H1 (cell line): ENCODE results near the gene PRKCZ. TPM values are rescaled to one million over a fixed set of nuclear protein-coding genes. Genes with fewer than 3 reads are reported as not detected.
A peak's percentile ranks its signal among the peaks of the same experiment; 100 is the strongest.

Experiments used
- BRCA1 ChIP-seq: IDR thresholded peaks from 2 replicates; pipeline ENCODE4 v1.6.1; 2012; ENCODE audit warnings: low read depth, low read length, improper control_type of control experiment
- CBX5 ChIP-seq: fragments of 300-800, 300-1000 bp; sonication (generic); IDR thresholded peaks from 2 replicates; pipeline ENCODE4 v1.7.1; 2016; ENCODE audit warnings: antibody characterized with exemption, low read length, low read depth
- CHD1 ChIP-seq: IDR thresholded peaks from 2 replicates; pipeline ENCODE4 v1.6.1; 2012; ENCODE audit warnings: low read depth, low read length, improper control_type of control experiment
- CHD2 ChIP-seq: IDR thresholded peaks from 2 replicates; pipeline ENCODE4 v1.6.1; 2012; ENCODE audit warnings: low read length, improper control_type of control experiment
- EGR1 ChIP-seq: IDR thresholded peaks from 2 replicates; pipeline ENCODE4 v1.6.1; 2011; ENCODE audit warnings: low read depth, low read length, borderline replicate concordance
- HDAC6 ChIP-seq: IDR thresholded peaks from one replicate; pipeline ENCODE4 v1.7.1; 2012; ENCODE audit warnings: low read depth, mild to moderate bottlenecking, inconsistent platforms, low read length, moderate library complexity
- RXRA ChIP-seq: IDR thresholded peaks from 2 replicates; pipeline ENCODE4 v1.6.1; 2011; ENCODE audit warnings: low read depth, mild to moderate bottlenecking, low read length, moderate library complexity; ENCODE audit not compliant: insufficient read depth
- SAP30 ChIP-seq: fragments of 300-600 bp; sonication (generic); IDR thresholded peaks from 2 replicates; pipeline ENCODE4 v1.7.1; 2012; ENCODE audit warnings: low read length, moderate library complexity, mild to moderate bottlenecking, inconsistent platforms; ENCODE audit not compliant: insufficient read depth, insufficient replicate concordance
- SP1 ChIP-seq: IDR thresholded peaks from 2 replicates; pipeline ENCODE4 v1.6.1; 2011; ENCODE audit warnings: low read depth, low read length
- SP2 ChIP-seq: IDR thresholded peaks from 2 replicates; pipeline ENCODE4 v1.6.1; 2012; ENCODE audit warnings: mild to moderate bottlenecking, low read length, inconsistent platforms
- polyA plus RNA-seq, 7 experiments: library from polyadenylated mRNA; depleted of rRNA in 3 of 7; stranded (reverse) in 5 of 7; unstranded in 2 of 7; fragments of >200 nt in 5 of 7; fragments of 200-250 nt in 2 of 7; gene quantifications; 1 replicate in 5 of 7; 2 replicates in 1 of 7; 4 replicates in 1 of 7; pipeline versions ENCODE4 v1.2.1 to v1.2.3, GENCODE V29; 2011 to 2013; ENCODE audit warnings: missing spikeins in 2 of 7, mixed read lengths in 2 of 7
- total RNA-seq: library from RNA; stranded (reverse); fragmentation: NEBNext Ultra II Directional; extraction: Animal tissue kit (Norgen Biotek cat#: 25700); gene quantifications from 2 replicates; pipeline ENCODE4 v1.2.1, GENCODE V29; 2021
- TF ChIP-seq, protein P1 (sequence below): fragments of 300-600 bp; sonication (generic); IDR thresholded peaks from 2 replicates; pipeline ENCODE4 v1.7.1; 2012; ENCODE audit warnings: low read length, moderate library complexity, mild to moderate bottlenecking, inconsistent platforms; ENCODE audit not compliant: insufficient replicate concordance

PRKCZ gene
- total and polyA plus RNA-seq, 2 of the 8 experiments (the other 6 are each of a cell fraction or from before 2014, with no cell fraction given) = 37.4 to 45.1 TPM

- TF ChIP-seq, protein P1, sequence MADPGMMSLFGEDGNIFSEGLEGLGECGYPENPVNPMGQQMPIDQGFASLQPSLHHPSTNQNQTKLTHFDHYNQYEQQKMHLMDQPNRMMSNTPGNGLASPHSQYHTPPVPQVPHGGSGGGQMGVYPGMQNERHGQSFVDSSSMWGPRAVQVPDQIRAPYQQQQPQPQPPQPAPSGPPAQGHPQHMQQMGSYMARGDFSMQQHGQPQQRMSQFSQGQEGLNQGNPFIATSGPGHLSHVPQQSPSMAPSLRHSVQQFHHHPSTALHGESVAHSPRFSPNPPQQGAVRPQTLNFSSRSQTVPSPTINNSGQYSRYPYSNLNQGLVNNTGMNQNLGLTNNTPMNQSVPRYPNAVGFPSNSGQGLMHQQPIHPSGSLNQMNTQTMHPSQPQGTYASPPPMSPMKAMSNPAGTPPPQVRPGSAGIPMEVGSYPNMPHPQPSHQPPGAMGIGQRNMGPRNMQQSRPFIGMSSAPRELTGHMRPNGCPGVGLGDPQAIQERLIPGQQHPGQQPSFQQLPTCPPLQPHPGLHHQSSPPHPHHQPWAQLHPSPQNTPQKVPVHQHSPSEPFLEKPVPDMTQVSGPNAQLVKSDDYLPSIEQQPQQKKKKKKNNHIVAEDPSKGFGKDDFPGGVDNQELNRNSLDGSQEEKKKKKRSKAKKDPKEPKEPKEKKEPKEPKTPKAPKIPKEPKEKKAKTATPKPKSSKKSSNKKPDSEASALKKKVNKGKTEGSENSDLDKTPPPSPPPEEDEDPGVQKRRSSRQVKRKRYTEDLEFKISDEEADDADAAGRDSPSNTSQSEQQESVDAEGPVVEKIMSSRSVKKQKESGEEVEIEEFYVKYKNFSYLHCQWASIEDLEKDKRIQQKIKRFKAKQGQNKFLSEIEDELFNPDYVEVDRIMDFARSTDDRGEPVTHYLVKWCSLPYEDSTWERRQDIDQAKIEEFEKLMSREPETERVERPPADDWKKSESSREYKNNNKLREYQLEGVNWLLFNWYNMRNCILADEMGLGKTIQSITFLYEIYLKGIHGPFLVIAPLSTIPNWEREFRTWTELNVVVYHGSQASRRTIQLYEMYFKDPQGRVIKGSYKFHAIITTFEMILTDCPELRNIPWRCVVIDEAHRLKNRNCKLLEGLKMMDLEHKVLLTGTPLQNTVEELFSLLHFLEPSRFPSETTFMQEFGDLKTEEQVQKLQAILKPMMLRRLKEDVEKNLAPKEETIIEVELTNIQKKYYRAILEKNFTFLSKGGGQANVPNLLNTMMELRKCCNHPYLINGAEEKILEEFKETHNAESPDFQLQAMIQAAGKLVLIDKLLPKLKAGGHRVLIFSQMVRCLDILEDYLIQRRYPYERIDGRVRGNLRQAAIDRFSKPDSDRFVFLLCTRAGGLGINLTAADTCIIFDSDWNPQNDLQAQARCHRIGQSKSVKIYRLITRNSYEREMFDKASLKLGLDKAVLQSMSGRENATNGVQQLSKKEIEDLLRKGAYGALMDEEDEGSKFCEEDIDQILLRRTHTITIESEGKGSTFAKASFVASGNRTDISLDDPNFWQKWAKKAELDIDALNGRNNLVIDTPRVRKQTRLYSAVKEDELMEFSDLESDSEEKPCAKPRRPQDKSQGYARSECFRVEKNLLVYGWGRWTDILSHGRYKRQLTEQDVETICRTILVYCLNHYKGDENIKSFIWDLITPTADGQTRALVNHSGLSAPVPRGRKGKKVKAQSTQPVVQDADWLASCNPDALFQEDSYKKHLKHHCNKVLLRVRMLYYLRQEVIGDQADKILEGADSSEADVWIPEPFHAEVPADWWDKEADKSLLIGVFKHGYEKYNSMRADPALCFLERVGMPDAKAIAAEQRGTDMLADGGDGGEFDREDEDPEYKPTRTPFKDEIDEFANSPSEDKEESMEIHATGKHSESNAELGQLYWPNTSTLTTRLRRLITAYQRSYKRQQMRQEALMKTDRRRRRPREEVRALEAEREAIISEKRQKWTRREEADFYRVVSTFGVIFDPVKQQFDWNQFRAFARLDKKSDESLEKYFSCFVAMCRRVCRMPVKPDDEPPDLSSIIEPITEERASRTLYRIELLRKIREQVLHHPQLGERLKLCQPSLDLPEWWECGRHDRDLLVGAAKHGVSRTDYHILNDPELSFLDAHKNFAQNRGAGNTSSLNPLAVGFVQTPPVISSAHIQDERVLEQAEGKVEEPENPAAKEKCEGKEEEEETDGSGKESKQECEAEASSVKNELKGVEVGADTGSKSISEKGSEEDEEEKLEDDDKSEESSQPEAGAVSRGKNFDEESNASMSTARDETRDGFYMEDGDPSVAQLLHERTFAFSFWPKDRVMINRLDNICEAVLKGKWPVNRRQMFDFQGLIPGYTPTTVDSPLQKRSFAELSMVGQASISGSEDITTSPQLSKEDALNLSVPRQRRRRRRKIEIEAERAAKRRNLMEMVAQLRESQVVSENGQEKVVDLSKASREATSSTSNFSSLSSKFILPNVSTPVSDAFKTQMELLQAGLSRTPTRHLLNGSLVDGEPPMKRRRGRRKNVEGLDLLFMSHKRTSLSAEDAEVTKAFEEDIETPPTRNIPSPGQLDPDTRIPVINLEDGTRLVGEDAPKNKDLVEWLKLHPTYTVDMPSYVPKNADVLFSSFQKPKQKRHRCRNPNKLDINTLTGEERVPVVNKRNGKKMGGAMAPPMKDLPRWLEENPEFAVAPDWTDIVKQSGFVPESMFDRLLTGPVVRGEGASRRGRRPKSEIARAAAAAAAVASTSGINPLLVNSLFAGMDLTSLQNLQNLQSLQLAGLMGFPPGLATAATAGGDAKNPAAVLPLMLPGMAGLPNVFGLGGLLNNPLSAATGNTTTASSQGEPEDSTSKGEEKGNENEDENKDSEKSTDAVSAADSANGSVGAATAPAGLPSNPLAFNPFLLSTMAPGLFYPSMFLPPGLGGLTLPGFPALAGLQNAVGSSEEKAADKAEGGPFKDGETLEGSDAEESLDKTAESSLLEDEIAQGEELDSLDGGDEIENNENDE = no peak
- TF ChIP-seq HDAC6 = no peak
- no peak for TF ChIP-seq SAP30
- TF ChIP-seq CBX5 = no peak
- TF ChIP-seq CHD1 = no peak
- no peak for TF ChIP-seq BRCA1
- TF ChIP-seq SP1 = no peak
- no peak for TF ChIP-seq RXRA
- no peak for TF ChIP-seq SP2
- no peak for TF ChIP-seq CHD2
- peak; percentile 38; the same call in 1 of the 2 replicates for TF ChIP-seq EGR1
Observed at GRCh38 chr1:2205191-2205952, 155.2 kb downstream of the PRKCZ start (continued).
